Measurements from ENCODE around the gene IGFN1. TPM values are rescaled to one million over a fixed set of nuclear protein-coding genes. Genes with fewer than 3 reads are reported as not detected.

Gene IGFN1
- total and polyA plus RNA-seq, 2 of the 8 experiments (the other 6 are each of a cell fraction or from before 2014, with no cell fraction given), result not detected

- TF ChIP-seq CTCF (IDR thresholded peaks at IDR 0.05; ENCODE audit: control extremely low read depth in 1 of 3, insufficient read depth in 1 of 3, low read depth in 1 of 3, low read length in 3 of 3) (no peak), CHD1 (IDR thresholded peaks at IDR 0.05; ENCODE audit: low read depth, low read length) (no peak), RAD21 (IDR thresholded peaks at IDR 0.05 in 1 of 2, conservative IDR thresholded peaks at IDR 0.05 in 1 of 2; ENCODE audit: low read depth in 2 of 2, low read length in 2 of 2) (no peak), TCF12 (IDR thresholded peaks at IDR 0.05; ENCODE audit: low read depth, low read length) (no peak)
Observed at GRCh38 chr1:201142011-201142848, 48.4 kb upstream of the IGFN1 start (continued).

Measured in H1 (cell line).